Heart left ventricle (tissue), 16 donors: Measurements from ENCODE around the gene CCDC154. TPM values are rescaled to one million over a fixed set of nuclear protein-coding genes. Genes with fewer than 3 reads are reported as not detected.
A peak's percentile ranks its signal among the peaks of the same experiment; 100 is the strongest.

Source experiments
- ATAC-seq, 4 donors: fragments of 200-7000 bp; cut with Tn5 transposase; one replicate each; pipeline ENCODE4 v1.9.1; 2020 to 2022; ENCODE audit warnings: moderate library complexity in 4 of 4, mild to moderate bottlenecking in 3 of 4, moderate number of reproducible peaks in 1 of 4
- DNase-seq, 5 donors: peaks; one replicate each; pipeline ENCODE4 v3.0.0-alpha.2; 2020
- H3K27ac ChIP-seq, 12 donors: fragments of 200-600 bp; sonication (generic) in 4 of 12; one replicate each; pipeline versions ENCODE4 v1.5.0 to v1.8.0; 2016 to 2022; ENCODE audit warnings: mild to moderate bottlenecking in 2 of 12
- H3K27me3 ChIP-seq, 9 donors: fragments of 200-600 bp; sonication (generic) in 2 of 9; one replicate each; pipeline versions ENCODE4 v1.5.1 to v1.8.0; 2016 to 2022; ENCODE audit warnings: mild to moderate bottlenecking in 3 of 9
- H3K36me3 ChIP-seq, 9 donors: fragments of 200-600 bp; sonication (generic) in 2 of 9; one replicate each; pipeline versions ENCODE4 v1.5.0 to v1.8.0; 2018 to 2022; ENCODE audit warnings: mild to moderate bottlenecking in 2 of 9
- H3K4me1 ChIP-seq, 12 donors: fragments of 200-600 bp; sonication (generic) in 4 of 12; one replicate each; pipeline versions ENCODE4 v1.5.0 to v1.8.0; 2016 to 2022; ENCODE audit warnings: mild to moderate bottlenecking in 3 of 12
- H3K4me3 ChIP-seq, 12 donors: fragments of 200-600 bp; sonication (generic) in 4 of 12; one replicate each; pipeline versions ENCODE4 v1.5.0 to v1.8.0; 2017 to 2022; ENCODE audit warnings: mild to moderate bottlenecking in 9 of 12, moderate library complexity in 4 of 12
- H3K9me3 ChIP-seq, 12 donors: fragments of 200-600 bp; sonication (generic) in 4 of 12; one replicate each; pipeline versions ENCODE4 v1.5.0 to v1.8.0; 2016 to 2022; ENCODE audit warnings: mild to moderate bottlenecking in 1 of 12
- CTCF ChIP-seq, 12 donors: fragments of 200-600 bp; sonication (generic) in 4 of 12; IDR thresholded peaks; one replicate each; pipeline versions ENCODE4 v1.5.0 to v1.8.0; 2018 to 2022; ENCODE audit warnings: antibody characterized with exemption in 12 of 12, mild to moderate bottlenecking in 5 of 12
- POLR2A ChIP-seq, 2 donors: fragments of 450-650 bp; IDR thresholded peaks; one replicate each; pipeline ENCODE4 v1.6.1; 2017; ENCODE audit warnings: antibody characterized with exemption in 2 of 2, mild to moderate bottlenecking in 2 of 2, moderate library complexity in 2 of 2
- WGBS, 4 donors: extraction: QIAGEN DNeasy Blood & Tissue Kit in 2 of 4; methylation state at CpG; one replicate each; pipeline versions ENCODE4 v1.1.5 to v1.1.7; 2013 to 2018; 5-methylcytosine and 5-hydroxymethylcytosine counted together
- intact Hi-C, 10 donors: fragments of 100-400 bp; cut with DNase I; formaldehyde crosslinking; loops; one replicate each; pipeline versions ENCODE4 v1.11.1 to v1.14.2; 2022
- polyA plus RNA-seq, 2 donors: library from polyadenylated mRNA; stranded (reverse); fragments of 200-250 nt; gene quantifications; one replicate each; pipeline ENCODE4 v1.2.3, GENCODE V29; 2013
- total RNA-seq, 9 donors: library from RNA; depleted of rRNA in 2 of 9; stranded (reverse); fragments of >200 nt in 2 of 9; fragmentation: NEBNext Ultra II Directional in 3 of 9; extraction: Animal tissue kit (Norgen Biotek cat#: 25700) in 3 of 9; gene quantifications; one replicate each; pipeline versions ENCODE4 v1.1.0 to v1.2.4, GENCODE V29; 2016 to 2023
- donor health status: ischemic (EF 13 %, LVEDD 7.1; RV severe dilation, severe dysfunction).
- donor health status: healthy with polysubstance abuse.
- donor health status: DM: no; HTN: yes; CAD: no.
- donor health status: DM: no; HTN: no; CAD: no.
- donor health status: ischemic (EF 25% LVEDD 6.9; RV normal size, moderate dysfunction).
- donor health status: ischemic (EF 25% LVEDD 5.7; RV mildly dilated, moderate dysfunction).
- donor health status: healthy.
- donor health status: DM: yes; HTN: yes; CAD: no.
- donor health status: ischemic (EF 35%, LVEDD 5.7; RV mildly dilated, moderate dysfunction).
- donor health status: nonischemic (EF 11% LVEDD 7.7; RV severe dilation, severe dysfunction).
- donor health status: DM: yes; HTN: yes; CAD: no.
- donor health status: PGD.
- donor health status: ischemic (EF 29% LVEDD 5.4; RV normal size, mild dysfunction).
- donor health status: nonischemic (EF 23%, LVEDD 6.1; RV moderate dilation, normal function).

The CCDC154 gene
- total and polyA plus RNA-seq, 11 donors = 0.14 to 1.5 (median 0.68) TPM; not detected in 2

- TF ChIP-seq POLR2A (IDR thresholded peaks at IDR 0.05) (no peak), CTCF (IDR thresholded peaks at IDR 0.05) (no peak)
- intact Hi-C loops = loop anchor here in 1 of 10 donors (2.0 kb wide), 1 partner anchor 72 kb away; no protein-coding TSS in a partner anchor
- H3K27me3 ChIP-seq = no peaks in the 10 kb centered on the region
- no peak overlapping the region for H3K4me3 ChIP-seq
- WGBS, 4 donors = 74 to 78% (median 76%) methylated on average over 22 of the region's 22 CpGs
- H3K9me3 ChIP-seq = no peaks in the 10 kb centered on the region
- no peak overlapping the region for H3K27ac ChIP-seq
- ATAC-seq (no peak), DNase-seq (no peak)
- H3K4me1 ChIP-seq = peaks cover 0 to 37% (median 5%) of the 10 kb centered on the region in 12 donors
- peaks cover 0 to 21% (median 8%) of the 10 kb centered on the region in 9 donors for H3K36me3 ChIP-seq
Measured at GRCh38 chr16:1468426-1468810, 24.1 kb upstream of the CCDC154 start.

GRCh38 chr16:1466968-1467521, 22.7 kb upstream of the CCDC154 start:
- peak in 3 of 4 donors; percentile 17 to 45 (median 39) for ATAC-seq

GRCh38 chr16:1466054-1466453, 21.7 kb upstream of the CCDC154 start:
- Histone ChIP-seq H3K4me3 (no peak overlapping the region), H3K36me3 (peaks cover 0 to 29% (median 13%) of the 10 kb centered on the region in 9 donors), H3K27me3 (no peaks in the 10 kb centered on the region), H3K9me3 (no peaks in the 10 kb centered on the region), H3K27ac (no peak overlapping the region), H3K4me1 (peaks cover 0 to 18% (median 2%) of the 10 kb centered on the region in 12 donors)
- intact Hi-C loops = no loop called here
- WGBS, 4 donors = 86 to 94% (median 90%) methylated on average over 24 of the region's 24 CpGs
- ATAC-seq (no peak), DNase-seq (peak in 1 of 5 donors; percentile 65)
- TF ChIP-seq POLR2A (IDR thresholded peaks at IDR 0.05) = no peak
- TF ChIP-seq CTCF (IDR thresholded peaks at IDR 0.05) = no peak

More at GRCh38 chr16:1466968-1467521, 22.7 kb upstream of the CCDC154 start:
- intact Hi-C loops = no loop called here
- Histone ChIP-seq H3K27me3 (no peaks in the 10 kb centered on the region), H3K4me3 (no peak overlapping the region), H3K27ac (no peak overlapping the region), H3K9me3 (no peaks in the 10 kb centered on the region), H3K4me1 (peaks cover 0 to 24% (median 3%) of the 10 kb centered on the region in 12 donors), H3K36me3 (peaks cover 0 to 21% (median 12%) of the 10 kb centered on the region in 9 donors)
- DNase-seq = peak in 2 of 5 donors; percentile 50 to 52
- WGBS, 4 donors = 44 to 68% (median 56%) methylated on average over 14 of the region's 14 CpGs
- no peak for TF ChIP-seq CTCF (IDR thresholded peaks at IDR 0.05)

- intact Hi-C loops = no loop called here
- H3K4me3 ChIP-seq = no peak overlapping the region
- no peak for TF ChIP-seq POLR2A (IDR thresholded peaks at IDR 0.05)
- TF ChIP-seq CTCF (IDR thresholded peaks at IDR 0.05) = no peak
- no peak for ATAC-seq
- H3K4me1 ChIP-seq = peaks cover 0 to 13% (median 0%) of the 10 kb centered on the region in 12 donors
- H3K36me3 ChIP-seq = peaks cover 0 to 34% (median 18%) of the 10 kb centered on the region in 9 donors
- no peaks in the 10 kb centered on the region for H3K9me3 ChIP-seq
- H3K27me3 ChIP-seq = no peaks in the 10 kb centered on the region
- 92 to 95% (median 93%) methylated on average over 7 to 13 of the region's 13 CpGs for WGBS, 4 donors
- DNase-seq = peak in 1 of 5 donors; percentile 52
- no peak overlapping the region for H3K27ac ChIP-seq
Measured at GRCh38 chr16:1465567-1465915, 21.2 kb upstream of the CCDC154 start.
